Epithelial cell of proximal tubule (primary cell): ENCODE data around the gene NUTM2F. TPM values are rescaled to one million over a fixed set of nuclear protein-coding genes. Genes with fewer than 3 reads are reported as not detected.
"Not testable (repeated sequence)": the region's sequence is repeated elsewhere in the genome, so short reads cannot be mapped to it uniquely, and the experiment has no call there.

Source experiments
- DNase-seq: peaks from one replicate; pipeline ENCODE4 v3.0.0-alpha.2; 2011; ENCODE audit warnings: low read depth
- H3K4me3 ChIP-seq: 2 replicates; pipeline ENCODE4 v1.5.1; 2011; ENCODE audit warnings: low read depth, mild to moderate bottlenecking, low read length
- CTCF ChIP-seq: conservative IDR thresholded peaks from 2 replicates; pipeline ENCODE4 v1.5.1; 2012; ENCODE audit warnings: low read depth, mild to moderate bottlenecking, low read length
- total RNA-seq: library from RNA; depleted of rRNA; stranded (reverse); fragments of >200 nt; gene quantifications from 2 replicates; pipeline ENCODE4 v1.2.3, GENCODE V29; 2015

NUTM2F gene
- total RNA-seq, 1 donor from 2014 or later, result not detected

GRCh38 chr9:94317949-94318657, 10.3 kb downstream of the NUTM2F start:
- H3K4me3 ChIP-seq, DNase-seq: not testable (repeated sequence)

GRCh38 chr9:94316236-94316635, 12.2 kb downstream of the NUTM2F start:
- not testable (repeated sequence) for DNase-seq, H3K4me3 ChIP-seq

- not testable (repeated sequence) for DNase-seq
Measured at GRCh38 chr9:94315034-94315984, 13.1 kb downstream of the NUTM2F start.

GRCh38 chr9:94303321-94303720, 25.1 kb downstream of the NUTM2F start:
- TF ChIP-seq CTCF, result no peak

More at GRCh38 chr9:94315034-94315984, 13.1 kb downstream of the NUTM2F start:
- H3K4me3 ChIP-seq, result not testable (repeated sequence)

GRCh38 chr9:94302426-94302825, 26.0 kb downstream of the NUTM2F start:
- DNase-seq, result no peak
- TF ChIP-seq CTCF, result no peak
- no peak overlapping the region for H3K4me3 ChIP-seq

More at GRCh38 chr9:94303321-94303720, 25.1 kb downstream of the NUTM2F start:
- no peak overlapping the region for H3K4me3 ChIP-seq
- no peak for DNase-seq

GRCh38 chr9:94301583-94301982, 26.9 kb downstream of the NUTM2F start:
- DNase-seq, result no peak
- no peak overlapping the region for H3K4me3 ChIP-seq
- TF ChIP-seq CTCF, result no peak

GRCh38 chr9:94300470-94301301, 27.8 kb downstream of the NUTM2F start:
- H3K4me3 ChIP-seq, result no peak overlapping the region
- no peak for DNase-seq
- no peak for TF ChIP-seq CTCF
